SK-N-SH (cell line): Measurements from ENCODE around the gene ARMC10. TPM values are rescaled to one million over a fixed set of nuclear protein-coding genes. Genes with fewer than 3 reads are reported as not detected.
A peak's percentile ranks its signal among the peaks of the same experiment; 100 is the strongest.

Source experiments
- CTCF ChIA-PET: fragments of 300-600, 350-600 bp; formaldehyde crosslinking; extraction: SDS; loops from one replicate; lab custom pipeline; 2021; lab: Yijun Ruan, JAX
- POLR2A ChIA-PET: fragments of 350-600 bp; sonication (Branson Sonifier 250); formaldehyde crosslinking; extraction: SDS; loops from one replicate; lab custom pipeline; 2020; ENCODE audit warnings: antibody characterized with exemption, inconsistent platforms; lab: Yijun Ruan, JAX
- DNase-seq: peaks from one replicate; pipeline ENCODE4 v3.0.0; 2012
- H2AFZ ChIP-seq: fragments of 200-600 bp; sonication (generic); 2 replicates; pipeline ENCODE4 v1.8.1; 2016; ENCODE audit warnings: antibody characterized with exemption, mild to moderate bottlenecking, low read depth
- H3F3A ChIP-seq: fragments of 200-600 bp; sonication (generic); replicated peaks from 2 replicates; pipeline ENCODE3; 2016; ENCODE audit warnings: antibody characterized with exemption, mild to moderate bottlenecking; ENCODE audit not compliant: insufficient read depth
- H3K27ac ChIP-seq, 2 experiments: fragments of 200-500 bp in 1 of 2; fragments of 200-600 bp in 1 of 2; sonication (Bioruptor generic) in 1 of 2; sonication (generic), shearing (Covaris generic) in 1 of 2; 2 replicates each; pipeline versions ENCODE4 v1.5.1 to v1.6.1; 2014 to 2016; ENCODE audit warnings: low read depth in 2 of 2, inconsistent platforms in 1 of 2, low read length in 1 of 2, mild to moderate bottlenecking in 1 of 2, mixed read lengths in 1 of 2
- H3K27me3 ChIP-seq: fragments of 200-600 bp; sonication (generic), shearing (Covaris generic); 2 replicates; pipeline ENCODE4 v1.6.1; 2016; ENCODE audit warnings: mixed run types; ENCODE audit not compliant: insufficient read depth
- H3K36me3 ChIP-seq, 2 experiments: fragments of 200-500 bp in 1 of 2; fragments of 200-600 bp in 1 of 2; sonication (Bioruptor generic) in 1 of 2; sonication (generic) in 1 of 2; replicated peaks in 1 of 2; 2 replicates each; pipeline versions ENCODE3 to v1.5.1; 2014 to 2016; ENCODE audit warnings: low read length in 1 of 2, mild to moderate bottlenecking in 1 of 2; ENCODE audit not compliant: insufficient read depth in 2 of 2, control insufficient read depth in 1 of 2
- H3K4me1 ChIP-seq, 2 experiments: fragments of 200-500 bp in 1 of 2; fragments of 200-600 bp in 1 of 2; sonication (Bioruptor generic) in 1 of 2; sonication (generic), shearing (Covaris generic) in 1 of 2; 2 replicates each; pipeline versions ENCODE4 v1.5.1 to v1.6.1; 2014 to 2016; ENCODE audit warnings: low read depth in 1 of 2, low read length in 1 of 2, mixed run types in 1 of 2; ENCODE audit not compliant: insufficient read depth in 2 of 2, control insufficient read depth in 1 of 2
- H3K4me2 ChIP-seq: fragments of 200-600 bp; sonication (generic), shearing (Covaris generic); 2 replicates; pipeline ENCODE4 v1.6.1; 2017; ENCODE audit warnings: mixed run types
- H3K4me3 ChIP-seq, 2 experiments: fragments of 200-500 bp in 1 of 2; fragments of 200-600 bp in 1 of 2; sonication (Bioruptor generic) in 1 of 2; sonication (generic), shearing (Covaris generic) in 1 of 2; 2 replicates each; pipeline versions ENCODE4 v1.5.1 to v1.8.1; 2014 to 2016; ENCODE audit warnings: low read depth in 2 of 2, inconsistent platforms in 1 of 2, low read length in 1 of 2, mild to moderate bottlenecking in 1 of 2, mixed read lengths in 1 of 2, moderate library complexity in 1 of 2
- H3K79me2 ChIP-seq: fragments of 200-600 bp; sonication (generic); 2 replicates; pipeline ENCODE4 v1.8.1; 2017; ENCODE audit warnings: mild to moderate bottlenecking; ENCODE audit not compliant: insufficient read depth
- H3K9ac ChIP-seq: fragments of 200-600 bp; sonication (generic); 2 replicates; pipeline ENCODE4 v1.6.1; 2017; ENCODE audit warnings: mixed run types
- H3K9me2 ChIP-seq: fragments of 200-600 bp; sonication (generic); 2 replicates; pipeline ENCODE4 v1.6.1; 2017; ENCODE audit warnings: mixed run types
- H3K9me3 ChIP-seq: fragments of 200-600 bp; sonication (generic); 2 replicates; pipeline ENCODE4 v1.6.1; 2017; ENCODE audit warnings: mixed run types, mild to moderate bottlenecking, moderate library complexity
- H4K20me1 ChIP-seq: fragments of 200-600 bp; sonication (generic); 2 replicates; pipeline ENCODE4 v1.6.1; 2017; ENCODE audit warnings: mild to moderate bottlenecking, mixed run types; ENCODE audit not compliant: insufficient read depth
- CTCF ChIP-seq: fragments of 200-600 bp; sonication (generic); IDR thresholded peaks from 2 replicates; pipeline ENCODE4 v1.6.1; 2017; ENCODE audit warnings: antibody characterized with exemption, mild to moderate bottlenecking, moderate library complexity
- GATA2 ChIP-seq: sonication (generic); formaldehyde crosslinking; IDR thresholded peaks from 2 replicates; pipeline ENCODE4 v1.5.0; 2020; ENCODE audit warnings: mild to moderate bottlenecking, missing genetic modification reagents
- IRF3 ChIP-seq: fragments of 150-350 bp; IDR thresholded peaks from 2 replicates; pipeline ENCODE4 v1.6.1; 2016; ENCODE audit warnings: mild to moderate bottlenecking, low read depth, low read length
- MAX ChIP-seq: IDR thresholded peaks from 2 replicates; pipeline ENCODE4 v1.4.0; 2012; ENCODE audit warnings: low read depth
- NFIC ChIP-seq: IDR thresholded peaks from 2 replicates; pipeline ENCODE4 v1.4.0; 2012; ENCODE audit warnings: borderline replicate concordance
- NRF1 ChIP-seq: IDR thresholded peaks from 2 replicates; pipeline ENCODE4 v1.6.1; 2012; ENCODE audit warnings: low read depth, mild to moderate bottlenecking, low read length
- POLR2AphosphoS5 ChIP-seq: IDR thresholded peaks from 2 replicates; pipeline ENCODE4 v1.6.1; 2012; ENCODE audit warnings: low read depth, low read length
- RAD21 ChIP-seq: IDR thresholded peaks from 2 replicates; pipeline ENCODE4 v1.6.1; 2012; ENCODE audit warnings: mild to moderate bottlenecking, low read length
- RCOR1 ChIP-seq: fragments of 150-350 bp; IDR thresholded peaks from 2 replicates; pipeline ENCODE4 v1.6.1; 2017; ENCODE audit warnings: antibody characterized with exemption, low read length
- SMC3 ChIP-seq: IDR thresholded peaks from 2 replicates; pipeline ENCODE4 v1.6.1; 2012; ENCODE audit warnings: low read depth, low read length, improper control_type of control experiment
- TAF1 ChIP-seq: IDR thresholded peaks from 2 replicates; pipeline ENCODE4 v1.6.1; 2012; ENCODE audit warnings: low read depth, mild to moderate bottlenecking, low read length, moderate library complexity, borderline replicate concordance
- TEAD4 ChIP-seq: IDR thresholded peaks from 2 replicates; pipeline ENCODE4 v1.4.0; 2012; ENCODE audit warnings: mild to moderate bottlenecking, borderline replicate concordance; ENCODE audit not compliant: insufficient read depth
- YY1 ChIP-seq: IDR thresholded peaks from 2 replicates; pipeline ENCODE4 v1.4.0; 2012; ENCODE audit warnings: low read depth, mild to moderate bottlenecking
- WGBS: methylation state at CpG from one replicate; pipeline ENCODE4 v1.1.6; 2017; ENCODE audit warnings: low lambda C conversion rate; 5-methylcytosine and 5-hydroxymethylcytosine counted together
- polyA plus RNA-seq, 3 experiments: library from polyadenylated mRNA; depleted of rRNA; stranded (reverse); fragments of >200 nt; gene quantifications; 2 replicates each; pipeline ENCODE4 v1.2.3, GENCODE V29; 2012

The ARMC10 gene
- polyA plus RNA-seq, 1 of the 3 experiments (the other 2 are of a cell fraction) = 43.4 TPM

GRCh38 chr7:103065667-103066066, 9.3 kb upstream of the ARMC10 start:
- DNase-seq = peak; percentile 65
- H3K4me1 ChIP-seq = no peaks in the 10 kb centered on the region; a peak in 1 of 4 replicates
- H2AFZ ChIP-seq = no peak overlapping the region
- H3K9me2 ChIP-seq = no peaks in the 10 kb centered on the region
- WGBS = 29% methylated on average over 1 of the region's 1 CpG
- H3K27me3 ChIP-seq = no peaks in the 10 kb centered on the region
- CTCF ChIA-PET = interaction anchor here (0.9 to 1.1 kb wide), 3 partner anchors 9 to 25 kb away, joined by 3 to 10 read pairs (median 3); partner anchors contain the start of genes ARMC10 and FBXL13
- H3K36me3 ChIP-seq = no peaks in the 10 kb centered on the region
- H3K79me2 ChIP-seq = no peaks in the 10 kb centered on the region
- POLR2A ChIA-PET = no interaction called here
- H3K4me2 ChIP-seq = no peak overlapping the region
- no peaks in the 10 kb centered on the region for H3K9me3 ChIP-seq
- TF ChIP-seq TAF1 (no peak), NRF1 (no peak), TEAD4 (no peak), YY1 (no peak), IRF3 (no peak), POLR2AphosphoS5 (no peak), CTCF (peak; percentile 60), RAD21 (peak; percentile 70), GATA2 (no peak), NFIC (no peak), SMC3 (peak; percentile 72), MAX (no peak), RCOR1 (no peak)
- peaks cover 8% of the 10 kb centered on the region for H3F3A ChIP-seq
- H3K9ac ChIP-seq = no peak overlapping the region
- H4K20me1 ChIP-seq = no peaks in the 10 kb centered on the region
- H3K27ac ChIP-seq = no peak overlapping the region
- no peak overlapping the region for H3K4me3 ChIP-seq
